GM19025 (cell line): ENCODE measurements around the gene GPR171.

Experiments
- ATAC-seq: cut with Tn5 transposase; IDR thresholded peaks from one replicate; pipeline ENCODE4 v1.9.1; 2021; ENCODE audit warnings: mild to moderate bottlenecking, low read depth, moderate library complexity; ENCODE audit not compliant: unreplicated experiment

GPR171 gene

DNA sequence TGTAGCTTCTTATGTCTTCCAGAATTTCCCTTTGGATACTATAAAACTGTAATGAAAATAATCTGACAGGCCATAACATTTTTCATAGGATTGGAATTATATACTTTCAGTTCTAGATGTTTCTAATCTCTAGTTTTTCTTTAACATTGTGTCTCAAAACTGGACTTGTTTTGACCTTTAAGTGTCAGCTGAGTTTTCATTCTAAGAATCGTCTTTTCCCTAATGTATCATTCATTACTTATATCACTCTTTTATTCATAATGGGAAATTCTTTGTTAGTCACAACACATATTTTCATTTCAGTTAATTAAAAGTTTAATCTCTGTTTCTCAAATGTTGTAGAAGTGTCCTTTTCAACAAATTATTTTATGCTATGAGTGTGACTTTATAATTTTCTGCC, 11.9 kb downstream of the GPR171 start:
- ATAC-seq, result no peak

DNA sequence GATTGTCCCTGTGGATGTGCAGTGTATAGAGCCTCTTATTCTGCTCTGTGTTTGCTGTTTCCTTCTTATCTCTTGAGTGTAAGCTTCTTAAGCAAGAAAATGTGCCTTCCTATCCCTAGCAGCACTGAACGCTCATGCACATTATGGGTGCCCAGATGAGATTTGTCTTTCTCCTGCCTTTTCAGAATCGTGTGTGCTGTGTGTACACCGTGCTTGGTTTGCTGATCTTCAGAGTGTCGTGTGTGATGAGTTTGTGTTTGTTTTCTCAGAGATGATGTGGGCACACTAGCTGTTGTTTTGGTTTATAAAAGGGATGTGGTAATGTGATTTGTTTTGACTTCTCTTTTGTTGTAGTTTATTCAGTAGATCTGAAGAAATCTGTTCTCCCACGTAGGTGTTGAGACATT, 19.7 kb downstream of the GPR171 start:
- no peak for ATAC-seq

DNA sequence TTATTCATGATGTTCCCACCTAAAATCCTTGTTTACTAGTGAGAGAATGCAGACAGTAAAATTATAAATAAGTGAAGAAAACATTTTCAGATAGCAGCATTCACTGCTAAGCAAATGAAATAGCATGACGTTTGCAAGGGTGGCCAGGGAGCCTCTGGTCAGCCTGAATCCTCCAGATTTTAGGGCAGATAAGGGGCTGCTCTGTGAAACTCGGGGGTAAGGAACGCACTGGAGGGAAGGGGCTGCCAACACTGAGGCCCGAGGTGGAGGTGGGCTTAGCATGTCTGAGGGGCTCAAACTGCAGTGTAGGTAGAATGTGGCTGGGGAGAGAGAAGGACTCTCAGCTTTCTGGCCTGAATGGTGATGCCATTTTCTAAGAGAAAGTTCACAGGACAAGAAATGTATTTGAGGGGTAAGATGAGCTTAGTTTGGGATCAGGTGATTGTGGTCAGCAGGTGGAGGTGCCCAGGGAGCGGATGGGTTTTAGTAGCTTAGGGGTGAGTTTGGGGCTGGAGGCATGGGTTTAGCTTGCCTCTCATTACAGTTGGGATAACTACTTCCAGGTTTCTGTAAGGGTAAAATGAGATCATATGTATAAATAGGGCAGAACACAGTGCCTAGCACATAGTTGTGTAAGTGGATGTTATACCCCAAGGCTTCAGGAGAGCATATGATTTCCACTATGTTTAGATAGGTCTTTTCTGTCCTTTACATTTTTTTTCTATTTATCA, 20.5 kb downstream of the GPR171 start:
- no peak for ATAC-seq

DNA sequence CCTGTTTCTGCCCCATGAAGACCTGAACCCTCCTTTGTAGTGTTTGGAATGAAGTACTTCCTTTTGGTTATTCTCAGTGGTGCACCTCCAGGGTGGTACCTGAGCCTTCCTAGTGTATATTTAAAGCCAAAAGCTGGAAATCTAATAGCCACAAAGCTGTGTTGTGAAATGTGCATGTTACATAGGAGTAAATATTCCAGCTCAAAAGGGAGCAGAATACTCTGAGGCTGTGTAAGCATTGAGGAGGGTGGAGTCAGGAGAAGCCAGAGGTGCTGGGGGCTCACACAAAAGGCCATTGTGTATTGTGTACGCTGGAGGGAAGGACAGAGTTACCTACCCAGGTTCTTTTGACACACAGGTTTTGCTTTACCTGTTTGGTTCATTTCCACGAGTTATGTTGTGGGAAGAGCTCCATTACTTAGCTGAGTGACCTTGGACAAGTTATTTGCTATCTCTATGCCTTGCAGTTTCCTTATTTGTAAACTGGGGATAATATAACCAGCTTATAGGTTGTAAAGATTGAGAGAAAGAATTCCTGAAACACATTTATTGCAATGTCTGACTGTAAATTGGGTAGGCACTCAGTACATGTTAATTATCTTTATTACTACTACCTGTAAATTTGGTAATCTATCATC, 24.7 kb downstream of the GPR171 start:
- no peak for ATAC-seq

DNA sequence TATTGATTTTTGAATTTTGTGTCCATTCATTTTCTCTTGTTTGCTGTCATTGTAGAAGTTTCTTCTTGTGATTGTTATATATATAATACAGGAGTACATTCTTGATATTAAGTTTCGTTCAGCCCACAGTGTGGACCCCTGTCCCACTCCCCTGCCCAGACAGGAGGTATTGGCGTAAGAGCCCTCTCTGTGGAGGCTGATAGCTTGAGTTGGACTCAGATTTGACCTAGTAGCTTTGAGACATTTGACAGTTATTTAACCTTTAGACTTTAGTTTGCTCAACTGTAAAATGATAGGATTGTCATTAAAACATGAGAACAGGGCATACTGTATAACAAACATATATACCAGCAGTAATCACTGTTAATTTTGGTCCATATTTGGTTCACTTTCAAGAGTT, 27.1 kb downstream of the GPR171 start:
- ATAC-seq, result no peak

DNA sequence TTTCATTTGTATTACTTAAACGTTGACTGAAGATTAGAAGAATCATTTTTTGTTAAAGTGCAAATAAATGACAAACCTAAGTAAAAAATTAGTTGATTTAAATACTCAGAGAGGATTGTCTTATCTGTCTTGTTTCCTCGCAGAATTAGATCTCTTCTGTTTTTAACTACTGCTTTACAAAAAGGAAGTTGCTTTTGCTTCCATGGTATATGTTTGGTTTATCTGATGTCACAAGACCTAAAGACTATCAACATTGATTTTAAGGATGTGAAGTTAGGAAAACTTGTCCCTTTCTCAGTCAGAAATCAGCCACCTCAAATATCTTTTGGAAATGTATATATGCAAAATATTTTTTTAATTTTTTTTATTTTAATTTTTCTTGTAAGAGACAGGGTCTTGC, 28.7 kb downstream of the GPR171 start:
- ATAC-seq, result no peak

DNA sequence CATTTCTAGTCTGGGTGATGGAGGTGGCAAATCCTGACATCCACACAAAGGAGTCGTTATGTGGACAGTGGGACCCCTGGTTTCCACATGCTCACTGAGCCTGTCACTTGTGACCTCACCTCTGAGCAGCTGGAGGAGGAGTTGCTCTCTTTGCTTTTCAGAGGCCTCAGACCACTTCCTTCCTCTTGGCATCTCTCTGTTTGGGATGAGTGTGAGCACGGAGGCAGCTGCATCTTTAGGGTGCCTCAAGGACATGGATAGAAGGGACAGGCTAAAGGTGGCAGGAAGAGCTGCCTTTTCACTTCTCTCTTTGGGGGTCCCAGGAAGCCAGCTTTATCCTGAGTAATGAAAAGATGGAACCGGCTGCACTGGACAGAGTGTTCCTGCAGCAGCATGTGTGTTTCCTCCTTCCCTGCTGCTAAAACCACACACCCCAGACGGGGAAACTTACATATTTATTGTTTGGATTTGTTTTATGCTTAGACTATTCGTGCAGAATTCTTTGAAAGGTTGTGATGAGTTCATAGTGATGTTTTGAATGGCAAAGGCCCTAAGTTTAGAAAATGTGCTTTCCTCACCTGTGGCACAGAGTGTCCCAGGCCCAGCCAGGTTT, 31.8 kb downstream of the GPR171 start:
- ATAC-seq, result peak; percentile 55

DNA sequence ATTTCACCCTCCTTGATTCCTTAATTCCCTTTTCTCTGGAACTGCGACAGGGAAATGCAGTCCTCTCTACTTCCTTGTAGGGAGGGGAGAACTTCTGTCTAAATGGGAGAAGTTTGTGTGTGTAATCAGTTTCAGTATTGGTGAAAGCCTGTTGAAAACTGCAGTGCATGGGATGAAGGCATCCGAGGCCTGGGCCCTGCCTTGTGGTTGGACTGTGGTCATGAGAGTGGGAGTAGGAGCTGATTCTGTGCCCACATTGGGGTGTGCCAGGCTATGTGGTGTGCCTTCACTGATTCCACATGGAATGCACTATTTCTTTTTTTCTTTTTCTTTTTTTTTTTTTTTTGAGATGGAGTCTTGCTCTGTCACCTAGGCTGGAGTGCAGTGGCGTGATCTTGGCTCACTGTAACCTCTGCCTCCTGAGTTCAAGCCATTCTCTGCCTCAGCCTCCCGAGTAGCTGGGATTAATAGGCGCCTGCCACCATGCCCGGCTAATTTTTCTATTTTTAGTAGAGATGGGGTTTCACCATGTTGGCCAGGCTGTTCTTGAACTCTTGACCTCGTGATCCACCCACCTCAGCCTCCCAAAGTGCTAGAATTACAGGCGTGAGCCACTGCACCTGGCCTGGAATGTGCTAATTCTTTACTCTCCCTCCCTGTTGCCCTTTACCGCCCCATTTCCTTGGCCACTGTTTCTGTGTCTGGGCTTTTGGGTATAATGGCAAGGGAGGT, 32.9 kb downstream of the GPR171 start:
- peak; percentile 27 for ATAC-seq

DNA sequence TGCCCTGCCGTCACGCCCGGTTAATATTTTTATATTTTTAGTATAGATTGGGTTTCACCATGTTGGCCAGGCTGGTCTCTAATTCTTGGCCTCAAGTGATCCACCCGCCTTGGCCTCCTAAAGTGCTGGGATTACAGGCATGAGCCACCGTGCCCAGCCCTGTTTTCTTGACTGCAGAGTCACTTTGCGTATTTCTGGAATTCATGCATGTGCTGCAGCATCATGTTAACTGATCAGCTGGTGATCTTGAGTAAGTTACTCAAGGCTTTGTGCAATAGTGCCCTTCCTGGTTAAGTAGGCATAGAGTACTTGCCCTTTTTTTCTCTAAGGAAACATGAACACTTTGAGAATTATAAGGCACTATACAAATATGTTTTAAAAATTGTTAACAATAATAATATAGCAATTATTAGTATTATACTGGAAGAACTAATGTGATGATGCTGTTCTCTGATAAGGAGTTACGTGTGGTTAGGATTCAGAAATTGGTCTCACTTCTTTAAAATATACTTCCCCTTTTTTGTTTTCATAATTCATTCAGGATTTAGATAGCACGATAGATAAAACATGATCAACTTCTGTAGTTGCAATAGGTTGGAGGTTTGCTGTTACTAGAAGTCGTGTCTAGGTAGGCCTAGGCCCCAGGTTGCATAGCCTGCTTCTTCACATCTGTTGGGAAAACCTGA, 33.6 kb downstream of the GPR171 start:
- ATAC-seq, result peak; percentile 31

DNA sequence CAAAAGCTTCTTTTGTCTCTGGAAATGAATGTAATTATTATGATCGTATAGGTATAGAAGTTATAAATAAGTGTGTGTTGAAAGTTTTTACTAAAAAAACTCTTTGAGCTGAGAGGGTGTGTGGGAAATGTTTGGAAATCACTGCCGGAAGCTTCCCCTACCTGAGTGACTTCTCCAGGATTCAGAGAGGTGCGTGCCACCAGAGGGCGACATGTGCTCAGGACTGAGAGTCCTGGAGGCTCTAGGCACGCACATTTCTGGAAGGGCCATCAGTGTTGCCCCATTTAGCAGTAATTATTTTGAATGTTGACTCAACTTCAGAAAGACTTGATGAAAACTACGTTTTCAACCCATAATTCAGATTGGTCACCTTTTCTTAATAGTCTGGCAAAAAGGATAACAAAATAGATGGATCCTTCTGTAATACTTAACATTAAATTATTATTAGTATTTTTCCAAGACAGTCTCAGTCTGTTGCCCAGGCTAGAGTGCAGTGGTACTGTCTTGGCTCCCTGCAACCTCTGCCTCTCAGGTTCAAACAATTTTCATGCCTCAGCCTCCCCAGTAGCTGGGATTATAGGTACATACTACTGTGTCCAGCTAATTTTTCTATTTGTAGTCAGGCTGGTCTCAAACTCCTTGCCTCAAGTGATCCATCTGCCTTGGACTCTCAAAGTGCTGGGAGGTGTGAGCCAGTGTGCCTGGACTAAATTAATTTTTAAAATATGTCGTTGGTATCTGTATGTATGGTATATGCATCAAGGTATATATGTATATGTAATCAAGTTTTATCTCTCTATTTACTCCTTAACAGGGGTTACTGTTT, 34.5 kb downstream of the GPR171 start:
- ATAC-seq, result no peak

DNA sequence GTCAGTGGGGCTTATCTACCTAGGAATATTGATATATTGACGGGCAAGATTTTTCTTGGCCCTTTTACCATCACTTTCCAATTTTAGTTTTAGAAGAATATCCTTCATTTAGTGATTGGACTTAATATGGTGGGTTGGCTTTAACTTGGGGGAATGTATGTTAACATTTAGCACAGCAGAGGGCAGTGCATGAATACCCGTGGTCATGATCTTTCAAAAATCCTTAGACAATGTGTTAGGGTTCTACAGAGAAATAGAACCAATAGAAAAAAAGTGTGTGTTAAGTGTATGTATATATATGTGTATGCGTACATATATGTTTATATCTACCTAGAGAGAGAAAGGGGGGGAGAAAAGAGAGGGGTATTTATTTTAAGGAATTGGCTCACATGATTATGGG, 36.9 kb downstream of the GPR171 start:
- no peak for ATAC-seq

DNA sequence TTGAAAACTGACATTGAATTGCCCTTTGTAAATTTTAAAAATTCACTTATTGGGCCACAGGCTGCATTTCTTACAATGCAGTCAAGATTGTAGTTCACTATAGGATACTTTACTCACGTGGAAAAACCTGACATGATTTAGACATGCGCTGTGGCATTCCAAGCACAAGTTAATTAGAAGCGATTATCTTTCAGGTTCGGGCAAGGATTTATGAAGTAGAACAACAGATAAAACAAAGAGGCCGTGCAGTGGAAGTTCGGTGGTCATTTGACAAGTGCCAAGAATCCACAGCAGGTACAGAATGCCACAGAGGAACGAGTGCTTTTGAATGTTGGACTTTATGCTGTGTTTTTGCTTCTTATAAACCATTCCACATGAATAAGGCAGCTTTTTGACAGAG, 37.8 kb downstream of the GPR171 start:
- no peak for ATAC-seq

DNA sequence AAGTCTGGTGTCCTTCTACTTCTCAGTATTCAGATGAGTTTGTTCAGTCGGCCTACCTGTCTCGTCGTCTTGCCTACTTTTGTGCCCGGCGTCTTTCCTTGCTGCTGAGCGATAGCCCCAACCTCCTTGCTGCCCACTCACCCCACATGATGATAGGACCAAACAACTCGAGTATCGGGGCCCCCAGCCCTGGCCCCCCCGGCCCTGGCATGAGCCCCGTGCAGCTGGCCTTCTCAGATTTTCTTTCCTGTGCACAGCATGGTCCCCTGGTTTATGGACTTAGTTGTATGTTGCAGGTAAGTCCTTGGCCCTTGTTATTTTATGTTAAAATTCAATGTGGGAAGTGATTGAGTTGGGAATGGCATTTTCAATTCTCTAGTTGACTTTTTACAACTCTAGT, 43.2 kb downstream of the GPR171 start:
- no peak for ATAC-seq

DNA sequence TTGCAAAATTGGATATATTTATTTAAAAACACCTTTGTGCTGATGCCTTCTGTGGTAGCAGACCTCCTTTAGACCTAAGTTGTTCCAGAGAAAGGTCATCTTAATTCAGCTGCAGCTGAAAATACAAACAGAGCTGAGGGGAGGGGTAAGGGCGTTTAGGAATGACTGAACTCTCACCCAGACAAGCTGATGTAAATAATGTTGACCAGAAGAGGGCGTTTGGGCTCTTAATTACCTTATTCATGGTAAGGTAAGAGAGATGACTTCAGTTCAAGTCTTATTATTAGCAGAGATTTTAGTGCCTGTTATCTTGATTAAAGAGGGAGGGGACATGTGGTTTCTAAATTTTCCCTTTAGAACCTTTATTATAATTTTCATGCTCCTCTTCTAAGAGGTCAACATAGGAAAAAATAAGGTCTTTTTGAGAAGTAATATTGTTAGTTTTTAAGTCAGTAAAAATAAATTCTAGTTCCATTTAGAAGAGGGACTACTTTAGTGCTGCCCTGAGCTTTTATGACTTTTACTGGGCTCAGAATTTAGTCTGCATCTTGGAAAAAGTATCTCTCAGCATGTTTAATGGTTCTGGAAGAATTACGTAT, 46.3 kb downstream of the GPR171 start:
- no peak for ATAC-seq

DNA sequence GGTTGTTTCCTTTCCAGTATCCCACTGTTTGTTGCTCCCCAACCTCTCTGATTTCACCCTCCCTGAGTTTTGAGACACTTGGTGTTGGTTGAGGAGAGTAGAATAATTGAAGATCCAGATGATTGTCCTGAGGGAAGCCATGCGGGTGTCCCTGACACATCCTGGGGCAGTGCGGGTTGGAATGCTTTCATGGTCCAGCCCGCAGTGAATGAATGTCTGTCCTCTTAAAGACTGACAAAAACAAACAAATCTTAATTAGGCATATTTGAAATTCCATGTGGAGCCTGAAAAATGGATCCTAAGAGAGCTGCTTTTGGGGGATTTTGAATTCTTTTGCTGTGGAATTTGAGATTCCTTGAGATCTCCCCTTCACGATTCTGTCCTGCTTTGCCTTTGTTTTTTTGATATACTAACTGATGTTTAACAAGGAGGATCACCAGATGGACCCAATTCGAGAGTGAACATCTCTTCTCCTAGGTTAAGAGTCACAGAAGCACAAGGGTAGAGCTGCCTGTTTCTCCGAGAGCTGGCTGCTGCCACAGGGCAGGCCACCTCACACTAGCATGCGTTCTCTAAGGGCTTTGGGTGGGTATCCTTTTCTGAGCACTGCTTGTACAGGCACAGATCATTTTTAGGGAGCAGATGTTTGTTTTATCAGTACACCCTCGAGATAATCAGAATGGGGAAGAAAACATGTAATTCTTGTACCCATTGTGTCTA, 47.4 kb downstream of the GPR171 start:
- ATAC-seq, result no peak

DNA sequence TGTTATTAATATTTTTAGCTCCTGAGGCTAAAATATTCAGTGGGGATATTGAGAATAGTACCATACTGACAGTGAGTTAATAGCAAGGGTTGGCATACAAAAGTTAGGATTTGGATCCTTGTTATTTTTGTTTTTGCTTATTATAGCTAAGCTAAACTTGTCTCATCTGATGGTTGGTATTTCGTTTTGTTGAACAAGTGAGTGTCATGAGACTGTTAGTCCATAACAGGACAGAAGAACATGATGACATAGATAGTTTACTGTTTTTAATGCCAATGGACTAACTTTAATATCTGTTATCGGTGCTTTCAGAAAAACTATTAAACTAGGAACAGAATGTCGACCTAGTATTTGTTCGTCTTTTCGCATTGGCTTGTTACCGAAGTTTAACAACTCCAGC, 48.5 kb downstream of the GPR171 start:
- ATAC-seq, result no peak

DNA sequence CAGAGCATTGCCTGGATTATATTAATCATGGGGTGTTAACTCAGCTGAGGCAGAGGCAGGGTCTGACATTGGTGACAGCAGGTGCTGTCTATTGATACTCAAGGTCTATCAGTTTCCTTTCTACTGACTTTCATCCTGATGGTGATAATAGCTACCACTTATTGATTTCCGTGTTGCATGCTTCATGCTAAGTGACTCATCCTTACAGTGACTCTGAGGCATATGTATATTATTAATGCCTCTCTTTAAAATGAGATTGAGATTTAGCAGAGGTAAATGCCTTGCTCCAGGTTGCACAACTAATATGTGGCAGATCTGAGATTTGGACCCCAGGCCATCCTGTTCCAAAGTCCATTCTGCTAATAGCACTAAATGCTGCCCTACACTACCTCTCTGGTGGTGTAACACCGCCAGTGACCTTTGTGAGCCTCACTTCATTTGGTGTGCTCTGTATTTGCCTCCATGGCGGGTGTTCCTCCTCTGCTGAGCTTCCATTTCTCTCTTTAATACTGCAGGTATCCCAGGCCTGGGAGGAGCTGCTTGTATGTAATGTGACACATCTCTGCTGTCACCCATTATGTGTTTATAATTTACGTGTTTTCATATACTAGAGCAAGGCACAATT, 50.4 kb downstream of the GPR171 start:
- ATAC-seq, result no peak
